HCT116 (cell line): ENCODE measurements around the gene OXGR1. TPM values are rescaled to one million over a fixed set of nuclear protein-coding genes. Genes with fewer than 3 reads are reported as not detected.

Source experiments
- ATAC-seq: fragments of 200-7000 bp; cut with Tn5 transposase; 2 replicates; pipeline ENCODE4 v1.9.1; 2020; ENCODE audit warnings: mild to moderate bottlenecking, moderate library complexity
- BruUV-seq: library from RNA; stranded (reverse); fragments of 400-500 nt; replicated peaks from 2 replicates; lab custom pipeline; 2021; lab: Mats Ljungman, UMichigan
- CTCF ChIA-PET: fragments of 300-600 bp; sonication (Branson Sonifier 250); formaldehyde crosslinking; loops from one replicate; lab custom pipeline; 2021; ENCODE audit warnings: antibody characterized with exemption; lab: Charles Lee
- POLR2A ChIA-PET: fragments of 300-600, 350-600 bp; sonication (Branson Sonifier 250); formaldehyde crosslinking; loops from one replicate; lab custom pipeline; 2021; ENCODE audit warnings: antibody characterized with exemption; lab: Charles Lee
- RAD21 ChIA-PET, 2 experiments: fragments of 300-600 bp; sonication (Branson Sonifier 250); formaldehyde crosslinking; loops; one replicate each; lab custom pipeline; 2023; ENCODE audit warnings: low total read pairs in 2 of 2; ENCODE audit not compliant: uncharacterized antibody in 2 of 2, unreplicated experiment in 2 of 2, low non-redundant PET in 1 of 2; lab: Charles Lee
- DNase-seq: peaks from one replicate; pipeline ENCODE4 v3.0.0-alpha.2; 2010; ENCODE audit warnings: low read depth, low spot score
- H2AFZ ChIP-seq: fragments of 200-600 bp; shearing (Covaris generic), sonication (generic); 2 replicates; pipeline ENCODE4 v1.6.1; 2017; ENCODE audit warnings: low read depth, mixed run types, mixed read lengths, antibody characterized with exemption, low read length; ENCODE audit not compliant: poor library complexity, severe bottlenecking
- H3K27ac ChIP-seq: 2 replicates; pipeline ENCODE4 v1.5.1; 2012; ENCODE audit warnings: low read depth, low read length
- H3K27me3 ChIP-seq: fragments of 200-600 bp; sonication (generic); 2 replicates; pipeline ENCODE4 v1.6.1; 2016; ENCODE audit warnings: mixed run types, low read length, mixed read lengths; ENCODE audit not compliant: insufficient read depth
- H3K36me3 ChIP-seq, 2 experiments: fragments of 200-500 bp in 1 of 2; fragments of 200-600 bp in 1 of 2; sonication (Bioruptor generic) in 1 of 2; sonication (generic) in 1 of 2; 2 replicates each; pipeline versions ENCODE4 v1.5.1 to v1.6.1; 2014 to 2016; ENCODE audit warnings: low read length in 2 of 2, inconsistent platforms in 1 of 2, mixed read lengths in 1 of 2, mixed run types in 1 of 2; ENCODE audit not compliant: insufficient read depth in 2 of 2, control insufficient read depth in 1 of 2
- H3K4me1 ChIP-seq, 2 experiments: fragments of 200-600 bp in 1 of 2; sonication (generic) in 1 of 2; 2 replicates each; pipeline versions ENCODE4 v1.5.1 to v1.6.1; 2012 to 2017; ENCODE audit warnings: low read length in 2 of 2, inconsistent platforms in 1 of 2, mild to moderate bottlenecking in 1 of 2, mixed read lengths in 1 of 2, mixed run types in 1 of 2, moderate library complexity in 1 of 2; ENCODE audit not compliant: insufficient read depth in 2 of 2, control insufficient read depth in 1 of 2
- H3K4me2 ChIP-seq: fragments of 200-600 bp; sonication (generic); 2 replicates; pipeline ENCODE4 v1.6.1; 2017; ENCODE audit warnings: mixed run types, low read length, mixed read lengths
- H3K4me3 ChIP-seq, 2 experiments: fragments of 200-600 bp in 1 of 2; sonication (generic) in 1 of 2; replicated peaks in 1 of 2; 2 replicates each; pipeline ENCODE4 v1.5.1; 2011 to 2016; ENCODE audit warnings: low read length in 2 of 2, control low read depth in 1 of 2, low read depth in 1 of 2, mild to moderate bottlenecking in 1 of 2, mixed read lengths in 1 of 2, mixed run types in 1 of 2
- H3K79me2 ChIP-seq: fragments of 200-600 bp; sonication (generic); 2 replicates; pipeline ENCODE4 v1.6.1; 2017; ENCODE audit warnings: mild to moderate bottlenecking, mixed run types, low read length, moderate library complexity, mixed read lengths; ENCODE audit not compliant: insufficient read depth
- H3K9ac ChIP-seq: fragments of 200-600 bp; sonication (generic); 2 replicates; pipeline ENCODE4 v1.6.1; 2016; ENCODE audit warnings: low read length, mixed read lengths
- H3K9me2 ChIP-seq: fragments of 200-600 bp; sonication (generic), shearing (Covaris generic); 2 replicates; pipeline ENCODE4 v1.6.1; 2017; ENCODE audit warnings: mixed run types, mild to moderate bottlenecking, moderate library complexity; ENCODE audit not compliant: insufficient read depth
- H3K9me3 ChIP-seq, 2 experiments: fragments of 200-500 bp in 1 of 2; fragments of 200-600 bp in 1 of 2; sonication (Bioruptor generic) in 1 of 2; sonication (generic) in 1 of 2; 2 replicates each; pipeline ENCODE4 v1.6.1; 2014 to 2017; ENCODE audit warnings: low read length in 2 of 2, mixed read lengths in 2 of 2, inconsistent platforms in 1 of 2, low read depth in 1 of 2, mild to moderate bottlenecking in 1 of 2, mixed run types in 1 of 2, moderate library complexity in 1 of 2; ENCODE audit not compliant: control insufficient read depth in 1 of 2, insufficient read depth in 1 of 2
- H4K20me1 ChIP-seq: fragments of 200-600 bp; sonication (generic), shearing (Covaris generic); 2 replicates; pipeline ENCODE4 v1.6.1; 2017; ENCODE audit warnings: mixed run types, mild to moderate bottlenecking, moderate library complexity; ENCODE audit not compliant: insufficient read depth
- ATF3 ChIP-seq: IDR thresholded peaks from 2 replicates; pipeline ENCODE4 v1.6.1; 2012
- CBX3 ChIP-seq: IDR thresholded peaks from 2 replicates; pipeline ENCODE4 v1.6.1; 2012; ENCODE audit warnings: low read depth
- CEBPB ChIP-seq: IDR thresholded peaks from 2 replicates; pipeline ENCODE4 v1.6.1; 2012; ENCODE audit warnings: low read depth
- EGR1 ChIP-seq: IDR thresholded peaks from 2 replicates; pipeline ENCODE4 v1.6.1; 2012; ENCODE audit warnings: low read depth
- ELF1 ChIP-seq: IDR thresholded peaks from 2 replicates; pipeline ENCODE4 v1.6.1; 2012; ENCODE audit warnings: low read depth, borderline replicate concordance
- EZH2phosphoT487 ChIP-seq: fragments of 200-600 bp; IDR thresholded peaks from 2 replicates; pipeline ENCODE4 v1.6.1; 2018; ENCODE audit warnings: antibody characterized with exemption, borderline replicate concordance
- FOSL1 ChIP-seq: IDR thresholded peaks from 2 replicates; pipeline ENCODE4 v1.6.1; 2012; ENCODE audit warnings: low read depth
- MAX ChIP-seq: IDR thresholded peaks from 2 replicates; pipeline ENCODE4 v1.6.1; 2012
- POLR2A ChIP-seq: IDR thresholded peaks from 2 replicates; pipeline ENCODE4 v1.7.0; 2011; ENCODE audit warnings: borderline replicate concordance; ENCODE audit not compliant: insufficient read depth, insufficient read length; ENCODE audit errors: extremely low read depth
- POLR2AphosphoS5 ChIP-seq: IDR thresholded peaks from 2 replicates; pipeline ENCODE4 v1.6.1; 2011; ENCODE audit warnings: mild to moderate bottlenecking, low read depth, low read length, moderate library complexity
- RAD21 ChIP-seq: IDR thresholded peaks from 2 replicates; pipeline ENCODE4 v1.6.1; 2012; ENCODE audit warnings: low read depth, mild to moderate bottlenecking
- SIN3A ChIP-seq: IDR thresholded peaks from 2 replicates; pipeline ENCODE4 v1.6.1; 2012; ENCODE audit warnings: low read depth
- SP1 ChIP-seq: IDR thresholded peaks from 2 replicates; pipeline ENCODE4 v1.6.1; 2012; ENCODE audit warnings: low read depth
- YY1 ChIP-seq: IDR thresholded peaks from 2 replicates; pipeline ENCODE4 v1.6.1; 2011; ENCODE audit warnings: low read length, low read depth, moderate library complexity, mild to moderate bottlenecking; ENCODE audit not compliant: insufficient replicate concordance; ENCODE audit errors: extremely low read depth
- ZBTB33 ChIP-seq: IDR thresholded peaks from 2 replicates; pipeline ENCODE4 v1.6.1; 2011; ENCODE audit warnings: mild to moderate bottlenecking, low read length, moderate library complexity; ENCODE audit not compliant: insufficient replicate concordance; ENCODE audit errors: extremely low read depth
- ZNF274 ChIP-seq: fragments of 200-500 bp; sonication (Bioruptor generic); IDR thresholded peaks from 2 replicates; pipeline ENCODE4 v1.6.1; 2014; ENCODE audit warnings: mild to moderate bottlenecking, low read depth, low read length, inconsistent platforms
- intact Hi-C: fragments of 100-400 bp; cut with micrococcal nuclease; formaldehyde crosslinking; loops from 2 replicates; pipeline ENCODE4 v1.10.0; 2022
- total RNA-seq: library from RNA; stranded (reverse); gene quantifications from one replicate; pipeline ENCODE4 v1.2.1, GENCODE V29; 2021; ENCODE audit not compliant: unreplicated experiment

The OXGR1 gene
- total RNA-seq, 1 experiment from 2014 or later = not detected

- TF ChIP-seq ELF1 (no peak), ZNF274 (no peak), FOSL1 (no peak), CBX3 (no peak), RAD21 (no peak), YY1 (no peak)
- intact Hi-C loops = no loop called here
- Histone ChIP-seq H3K9me3 (no peaks in the 10 kb centered on the region), H3K4me1 (peaks cover 11 to 17% of the 10 kb centered on the region in 2 experiments), H3K27ac (no peak overlapping the region), H3K79me2 (no peaks in the 10 kb centered on the region), H3K4me3 (no peak overlapping the region), H2AFZ (no peak overlapping the region), H3K4me2 (peak overlapping the region; percentile 8; the same call in 1 of the 2 replicates), H3K9me2 (no peaks in the 10 kb centered on the region), H3K9ac (no peak overlapping the region), H3K36me3 (no peaks in the 10 kb centered on the region), H4K20me1 (no peaks in the 10 kb centered on the region), H3K27me3 (no peaks in the 10 kb centered on the region)
- ChIA-PET RAD21 (no interaction called here), POLR2A (no interaction called here), CTCF (interaction anchor here (1.5 kb wide), 1 partner anchor 12 kb away, joined by 5 read pairs; no protein-coding TSS in a partner anchor)
- peak; percentile 29 for ATAC-seq
- DNase-seq = no peak
- BruUV-seq = no TSS peak
These were observed 11.5 kb upstream of the OXGR1 start for GRCh38 chr13:97005625-97006262.

GRCh38 chr13:97004886-97005285, 10.6 kb upstream of the OXGR1 start:
- CTCF ChIA-PET = interaction anchor here (1.0 to 1.7 kb wide), 2 partner anchors 12 to 13 kb away, joined by 3 to 4 read pairs; no protein-coding TSS in a partner anchor
- POLR2A ChIA-PET = no interaction called here
- ATAC-seq = no peak

More at GRCh38 chr13:97004886-97005285, 10.6 kb upstream of the OXGR1 start:
- RAD21 ChIA-PET = no interaction called here
- H3K9me2 ChIP-seq = no peaks in the 10 kb centered on the region
- H2AFZ ChIP-seq = no peak overlapping the region
- no peaks in the 10 kb centered on the region for H4K20me1 ChIP-seq
- intact Hi-C loops = no loop called here
- no peaks in the 10 kb centered on the region for H3K27me3 ChIP-seq
- H3K27ac ChIP-seq = no peak overlapping the region
- no peak overlapping the region for H3K9ac ChIP-seq
- peaks cover 11 to 17% of the 10 kb centered on the region in 2 experiments for H3K4me1 ChIP-seq
- TF ChIP-seq ELF1 = no peak
- TF ChIP-seq EZH2phosphoT487 = no peak
- no peak for TF ChIP-seq SP1
- TF ChIP-seq MAX = no peak
- TF ChIP-seq POLR2AphosphoS5 = no peak
- TF ChIP-seq ATF3 = no peak
- no peak for TF ChIP-seq CBX3
- no peak for TF ChIP-seq ZBTB33
- no peak for TF ChIP-seq CEBPB
- TF ChIP-seq YY1 = no peak
- TF ChIP-seq EGR1 = no peak
- TF ChIP-seq POLR2A = no peak
- TF ChIP-seq ZNF274 = no peak
- no peak for TF ChIP-seq RAD21
- TF ChIP-seq SIN3A = no peak
- no TSS peak for BruUV-seq
- H3K4me3 ChIP-seq = no peak overlapping the region
- no peak overlapping the region for H3K4me2 ChIP-seq
- H3K36me3 ChIP-seq = no peaks in the 10 kb centered on the region
- H3K9me3 ChIP-seq = no peaks in the 10 kb centered on the region
- H3K79me2 ChIP-seq = no peaks in the 10 kb centered on the region
- no peak for DNase-seq
